Measurements from ENCODE around the gene PBOV1.

Gene PBOV1

DNA sequence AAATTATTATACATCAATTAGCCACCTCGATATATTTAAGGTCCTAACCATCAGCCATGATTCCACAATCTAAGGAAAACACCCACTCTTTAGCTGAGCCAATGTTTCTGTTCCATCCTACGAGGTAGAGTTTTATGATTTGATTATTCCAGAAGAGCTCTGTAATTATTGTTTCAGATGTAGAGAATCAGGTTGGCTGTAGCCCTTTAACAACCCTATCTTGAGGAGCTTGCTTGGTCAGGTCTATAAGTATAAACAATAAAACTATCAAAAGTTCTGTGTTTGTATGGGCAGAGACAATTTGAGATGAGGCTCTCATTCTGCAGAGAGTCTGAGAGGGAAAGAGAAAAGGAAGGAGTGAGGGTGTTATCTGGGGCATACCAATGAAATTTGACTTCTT, at the start of gene PBOV1:
Gene PBOV1 (minus strand): TSS at position 43 of the 400 bp plus-strand sequence. CDS start 96 bp downstream, outside the sequence.
- DNase-seq (ENCODE audit: low read depth, low spot score), result no peak

DNA sequence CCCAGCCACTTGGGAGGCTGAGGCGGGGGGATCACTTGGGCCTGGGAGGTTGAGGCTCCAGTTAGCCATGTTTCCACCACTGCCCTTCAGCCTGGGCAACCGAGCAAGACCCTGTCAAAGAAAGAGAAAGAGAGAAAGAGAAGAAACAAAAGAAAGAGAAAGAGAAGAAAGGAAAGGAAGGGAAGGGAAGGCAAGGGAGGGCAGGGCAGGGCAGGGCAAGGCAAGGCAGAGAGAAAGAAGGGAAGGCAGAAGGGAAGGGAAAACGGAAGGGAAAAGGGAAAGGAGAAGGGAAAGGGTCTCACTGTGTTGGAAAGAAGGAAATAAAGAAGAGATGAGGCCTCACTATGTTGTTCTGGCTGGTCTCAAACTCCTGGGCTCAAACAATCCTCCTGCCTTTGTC, 47.8 kb upstream of the PBOV1 start:
- DNase-seq (ENCODE audit: low read depth, low spot score), result no peak

DNA sequence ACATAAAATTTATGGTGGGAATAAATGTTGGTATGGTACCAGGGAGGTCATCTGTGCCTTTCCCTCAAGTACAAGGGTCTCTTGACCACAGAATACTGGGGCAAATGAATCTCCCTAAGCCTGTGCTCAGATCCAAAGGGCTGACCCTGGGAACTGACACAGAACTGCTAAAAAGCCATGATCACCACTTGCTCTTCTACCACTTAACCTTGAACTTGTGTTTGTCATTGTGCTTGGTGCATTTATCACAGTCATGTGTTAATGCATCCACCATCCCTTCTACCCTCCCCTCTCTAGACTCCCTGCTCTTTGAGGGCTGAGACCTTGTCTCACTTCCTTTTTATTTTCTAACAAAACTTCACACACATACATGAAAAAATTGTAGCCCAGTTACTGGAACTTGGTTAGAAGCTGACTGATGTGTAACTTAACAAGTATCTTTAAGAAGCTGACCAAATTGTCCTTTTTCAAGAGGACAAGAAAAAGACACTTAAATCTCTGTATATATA, 46.1 kb upstream of the PBOV1 start:
- no peak for DNase-seq (ENCODE audit: low read depth, low spot score)

DNA sequence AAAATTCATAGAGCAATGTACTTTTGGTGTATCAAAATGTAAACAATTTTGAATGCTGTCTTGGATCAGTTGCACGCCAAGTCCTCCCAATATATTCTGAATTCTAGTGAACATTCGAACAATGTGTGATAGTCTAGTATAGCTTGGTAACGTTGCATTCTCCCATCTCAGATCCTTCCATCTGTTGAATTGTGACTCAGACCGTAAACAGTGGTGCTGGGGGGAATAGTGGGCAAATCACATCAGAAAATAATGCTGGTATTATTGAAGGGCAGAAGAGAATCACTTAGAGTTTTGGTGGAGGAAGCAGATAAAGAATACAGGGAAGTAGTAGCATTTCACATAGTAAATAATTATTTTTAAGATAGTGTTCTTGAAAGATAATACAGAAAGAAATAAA, 45.7 kb upstream of the PBOV1 start:
- no peak for DNase-seq (ENCODE audit: low read depth, low spot score)

DNA sequence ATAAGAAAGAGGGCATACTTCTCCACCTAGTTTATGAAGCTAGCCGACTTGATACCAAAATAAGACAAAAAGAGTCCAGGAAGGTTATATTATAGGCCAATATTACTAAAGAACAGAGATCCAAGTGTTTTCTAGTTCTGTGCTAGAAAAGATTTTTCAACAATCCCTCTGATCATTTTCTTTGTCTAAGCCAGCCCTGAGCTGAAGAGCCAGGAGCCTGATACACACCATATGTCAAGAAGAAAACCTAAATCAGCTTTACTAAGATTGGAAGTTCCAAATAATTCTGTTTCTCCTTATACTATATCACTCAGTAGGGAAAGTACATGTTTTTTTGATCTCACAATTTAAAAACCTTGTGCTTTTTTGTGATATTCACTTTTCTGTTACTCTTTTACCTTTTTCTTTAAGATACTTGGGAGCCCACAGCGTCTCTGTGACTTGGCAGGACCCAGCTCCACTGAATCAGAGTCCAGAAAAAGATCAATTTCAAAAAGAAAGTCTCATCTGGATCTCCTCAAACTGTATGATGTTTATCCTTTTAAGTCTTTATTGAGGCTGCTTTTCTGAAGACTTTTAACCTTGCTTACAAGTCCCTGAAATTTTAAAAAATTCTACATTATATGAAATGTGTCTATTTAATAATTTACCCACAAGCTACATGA, 43.0 kb upstream of the PBOV1 start:
- DNase-seq (ENCODE audit: low read depth, low spot score), result no peak

DNA sequence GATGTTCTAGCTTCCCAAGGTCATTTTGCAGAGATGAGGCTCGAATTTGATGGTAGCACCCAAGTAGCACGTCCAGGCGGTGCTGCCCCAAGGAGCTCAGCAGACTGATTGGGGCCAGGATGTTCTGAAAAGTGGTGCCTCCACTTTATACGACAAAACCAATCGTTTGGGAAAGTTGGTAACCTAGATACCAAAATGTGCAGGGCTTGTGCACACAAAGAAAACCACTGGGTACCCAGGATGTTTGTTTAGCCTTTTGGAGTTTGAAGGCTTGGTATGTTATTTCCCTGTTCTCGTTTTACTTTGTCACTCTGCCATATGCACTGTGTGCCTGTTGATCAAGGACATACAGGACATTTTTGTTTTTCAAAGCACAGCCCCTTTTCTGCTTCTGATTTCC, 40.7 kb upstream of the PBOV1 start:
- DNase-seq (ENCODE audit: low read depth, low spot score), result no peak

DNA sequence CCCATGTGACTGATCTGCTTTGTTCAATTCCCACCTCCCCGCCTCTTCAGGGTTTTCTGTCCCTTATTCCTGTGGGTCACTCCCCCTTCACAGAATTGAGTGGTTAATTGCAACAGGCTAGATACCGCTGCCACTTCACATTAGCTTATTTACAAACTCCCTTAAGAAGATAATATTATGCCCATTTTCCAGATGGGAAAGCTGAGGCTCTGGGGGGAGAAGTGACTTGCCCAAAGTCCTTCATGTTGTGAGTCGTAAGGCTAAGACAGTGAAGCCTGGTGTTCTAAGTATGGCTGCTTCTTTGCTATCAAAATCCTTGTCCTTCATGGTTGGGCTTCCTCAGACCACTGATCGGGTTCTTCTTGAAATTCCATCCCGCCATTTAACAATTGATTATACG, 39.9 kb upstream of the PBOV1 start:
- no peak for DNase-seq (ENCODE audit: low read depth, low spot score)

DNA sequence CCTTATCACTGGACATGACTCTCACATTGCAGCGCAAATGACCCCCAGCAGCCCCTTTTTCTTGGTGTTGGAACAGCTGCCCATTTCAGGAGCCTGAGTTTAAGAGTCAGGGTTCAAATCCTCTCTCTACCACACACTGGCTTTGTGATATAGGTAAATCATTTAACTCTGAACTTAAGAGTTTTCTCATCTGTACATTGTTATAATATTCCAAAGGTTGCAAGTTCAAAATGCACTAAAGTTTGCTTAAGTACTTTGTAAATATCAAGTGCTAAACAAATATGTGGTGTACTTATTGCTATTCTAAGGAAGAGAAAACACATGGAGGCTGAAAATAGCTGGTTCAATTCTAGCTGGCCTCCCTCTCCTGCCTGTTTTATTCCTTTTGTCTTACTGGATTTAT, 39.3 kb upstream of the PBOV1 start:
- DNase-seq (ENCODE audit: low read depth, low spot score), result no peak

DNA sequence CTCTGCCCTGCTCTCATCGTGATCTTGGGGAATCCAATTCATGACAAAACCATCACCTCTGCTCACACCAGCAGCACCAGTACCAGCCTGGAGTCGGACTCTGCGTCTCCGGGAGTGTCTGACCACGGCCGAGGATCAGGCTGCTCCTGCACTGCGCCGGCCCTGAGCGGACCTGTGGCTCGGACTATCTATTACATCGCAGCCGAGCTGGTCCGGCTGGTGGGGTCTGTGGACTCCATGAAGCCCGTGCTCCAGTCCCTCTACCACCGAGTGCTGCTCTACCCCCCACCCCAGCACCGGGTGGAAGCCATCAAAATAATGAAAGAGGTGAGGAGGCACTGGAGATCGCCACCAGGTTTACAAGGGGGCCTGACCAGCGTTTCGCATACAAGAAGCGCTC, 37.2 kb upstream of the PBOV1 start:
- no peak for DNase-seq (ENCODE audit: low read depth, low spot score)

DNA sequence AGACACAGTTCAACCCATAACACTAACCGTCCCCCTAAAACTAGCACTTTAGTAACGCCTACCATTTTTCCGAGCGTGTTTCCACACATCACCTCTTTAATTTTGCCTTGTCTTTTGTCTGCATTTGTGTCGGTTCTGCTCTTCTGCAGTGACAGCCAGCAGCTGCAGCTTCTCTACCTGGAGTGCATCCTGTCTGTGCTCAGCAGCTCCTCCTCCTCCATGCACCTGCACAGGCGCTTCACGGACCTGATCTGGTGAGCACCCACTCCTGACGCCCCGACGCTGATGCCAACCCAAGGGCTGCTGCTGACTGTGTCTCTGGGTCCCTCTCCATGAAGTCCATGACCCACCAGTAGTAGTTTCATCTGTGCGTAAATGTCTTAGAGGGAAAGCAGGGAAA, 35.4 kb upstream of the PBOV1 start:
- no peak for DNase-seq (ENCODE audit: low read depth, low spot score)

DNA sequence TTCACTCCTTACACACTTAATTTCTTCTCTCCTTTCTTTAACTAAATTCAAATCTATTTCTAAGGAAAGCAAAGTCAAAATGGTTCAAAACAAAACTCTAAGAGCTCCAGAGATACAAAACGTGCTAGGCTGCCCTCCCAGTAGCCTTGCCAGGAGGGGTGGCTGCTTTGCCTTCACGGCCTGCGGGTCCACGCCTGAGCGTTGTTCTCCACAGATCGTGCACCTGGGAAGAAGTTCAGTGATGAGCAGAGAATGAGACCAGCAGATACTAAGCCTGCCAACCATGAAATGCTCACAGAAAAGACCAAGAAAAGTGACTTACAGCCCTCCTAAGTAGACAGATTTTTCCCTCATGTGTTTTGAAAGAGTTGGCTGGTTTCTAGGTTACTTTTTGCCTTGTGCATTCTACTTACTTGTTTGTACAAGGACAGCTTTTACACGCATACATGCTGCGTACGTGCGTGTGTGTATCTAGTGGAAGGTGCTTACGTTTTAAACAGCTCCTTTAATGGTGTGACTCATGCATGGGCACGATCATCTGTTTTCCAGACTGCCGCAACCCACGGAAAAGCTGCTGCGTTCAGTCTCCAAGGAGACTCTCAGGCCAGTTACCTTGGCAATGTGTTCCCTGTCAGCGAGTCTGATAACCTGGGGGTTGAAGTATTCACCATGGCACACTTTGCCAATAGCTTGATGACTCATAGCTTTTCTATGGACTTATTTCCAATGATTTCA, 32.4 kb upstream of the PBOV1 start:
- no peak for DNase-seq (ENCODE audit: low read depth, low spot score)

DNA sequence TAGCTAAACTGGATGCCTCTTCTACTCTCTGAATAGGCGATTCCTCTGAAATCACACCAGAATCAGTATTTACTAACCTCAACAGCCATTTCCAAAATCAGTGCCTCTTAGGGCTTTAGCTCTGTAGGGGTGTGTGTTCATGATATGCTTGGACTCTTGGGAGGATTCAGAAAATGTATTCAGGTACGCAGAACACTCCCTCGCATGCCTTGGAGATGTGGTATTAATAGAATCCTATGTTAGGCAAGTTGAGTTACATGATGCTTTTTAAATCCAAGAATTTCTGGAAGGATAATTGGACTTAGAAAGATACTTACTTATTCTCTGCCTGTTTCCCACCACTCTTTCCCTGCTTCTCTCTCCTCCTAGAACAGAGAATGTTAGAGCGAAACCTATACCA, 31.8 kb upstream of the PBOV1 start:
- DNase-seq (ENCODE audit: low read depth, low spot score), result no peak

DNA sequence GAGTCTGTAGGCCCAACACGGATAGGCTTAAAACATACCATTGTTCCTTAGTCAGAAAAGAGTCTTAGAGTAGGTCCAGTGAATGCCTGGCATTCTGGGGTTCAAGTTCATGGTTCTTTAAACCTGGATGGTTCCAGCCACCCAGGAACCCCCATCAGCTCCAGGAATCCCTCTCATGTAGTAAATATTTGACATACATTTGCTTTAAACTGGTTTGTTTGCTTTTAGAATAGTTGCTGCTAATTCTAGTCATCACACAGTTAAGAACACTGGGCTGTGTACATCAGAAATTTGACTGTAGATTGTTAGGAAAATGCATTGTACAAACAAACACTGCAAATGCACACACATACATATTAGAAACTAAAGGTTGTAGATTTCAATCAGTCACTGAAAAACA, 30.6 kb upstream of the PBOV1 start:
- no peak for DNase-seq (ENCODE audit: low read depth, low spot score)

DNA sequence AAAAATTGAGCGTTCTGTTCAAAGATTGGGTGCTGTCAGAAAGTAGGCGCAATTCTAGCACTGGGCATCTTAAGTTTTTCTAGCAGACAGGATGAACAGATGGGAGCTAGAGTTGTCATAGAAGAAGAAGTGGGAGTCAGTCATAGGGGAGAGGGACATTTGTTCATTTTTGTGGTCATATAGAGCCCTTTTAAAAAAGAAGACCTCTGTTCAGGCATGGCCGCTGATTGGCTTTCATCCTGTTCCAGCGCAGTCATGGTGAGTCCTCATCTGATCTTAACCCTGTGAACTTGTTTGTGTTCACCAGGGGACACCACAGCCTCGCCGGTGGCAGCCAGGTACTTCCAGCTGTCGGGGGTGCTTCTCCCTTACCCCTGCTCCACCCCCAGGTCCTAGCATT, 29.7 kb upstream of the PBOV1 start:
- no peak for DNase-seq (ENCODE audit: low read depth, low spot score)

DNA sequence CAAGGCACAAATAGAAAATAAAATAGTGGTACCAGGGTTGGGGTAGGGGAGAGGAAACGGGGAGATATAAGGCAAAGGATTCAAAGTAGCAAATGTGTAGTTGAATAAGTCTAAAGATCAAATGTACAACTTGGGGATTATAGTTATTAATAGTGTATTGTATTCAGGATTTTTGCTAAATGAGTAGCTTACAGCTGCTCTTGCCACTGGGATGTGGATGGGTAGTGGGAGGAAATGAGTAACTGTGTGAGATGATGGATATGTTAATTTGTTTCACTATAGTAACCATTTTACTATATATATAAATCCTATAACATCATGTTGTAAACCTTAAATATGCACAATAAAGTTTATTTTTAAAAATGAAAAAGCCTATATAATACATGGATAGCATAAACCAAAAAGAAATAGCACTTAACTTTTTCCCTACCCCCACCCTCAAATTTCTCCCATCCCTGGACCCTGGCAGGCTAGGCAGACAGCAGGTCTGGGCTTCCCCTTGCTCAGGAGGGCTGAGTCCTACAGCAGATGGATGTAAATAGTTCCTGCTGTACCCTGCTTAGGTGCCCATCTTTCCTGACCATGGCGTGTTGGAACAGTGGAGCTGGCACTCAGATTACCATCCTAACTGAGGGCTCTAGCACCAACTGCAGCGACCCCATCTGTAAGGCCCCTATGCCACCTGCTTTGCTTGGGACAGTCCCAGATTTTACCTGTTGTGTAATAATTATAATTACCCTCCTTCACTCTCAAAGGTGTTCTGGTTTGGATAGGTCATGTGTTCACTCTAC, 28.6 kb upstream of the PBOV1 start:
- no peak for DNase-seq (ENCODE audit: low read depth, low spot score)

DNA sequence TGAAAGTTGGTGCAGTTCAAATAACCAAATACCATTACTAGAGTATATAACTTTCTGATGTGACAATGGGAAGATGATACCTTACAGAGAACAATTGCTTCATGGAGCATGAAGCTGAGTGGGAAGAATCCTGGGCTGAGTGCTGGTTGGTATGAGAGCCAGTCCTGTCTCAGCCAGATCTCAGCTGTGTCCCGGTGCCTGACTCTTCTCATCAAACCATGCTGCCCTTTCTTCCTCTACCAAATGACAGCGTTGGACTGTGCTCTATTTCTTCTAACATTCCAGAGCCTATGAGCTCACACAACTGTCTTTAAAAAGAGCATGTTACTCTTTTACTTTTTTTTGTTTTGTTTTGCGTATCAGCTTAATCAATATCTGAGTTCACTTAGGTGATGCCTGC, 27.5 kb upstream of the PBOV1 start:
- no peak for DNase-seq (ENCODE audit: low read depth, low spot score)

DNA sequence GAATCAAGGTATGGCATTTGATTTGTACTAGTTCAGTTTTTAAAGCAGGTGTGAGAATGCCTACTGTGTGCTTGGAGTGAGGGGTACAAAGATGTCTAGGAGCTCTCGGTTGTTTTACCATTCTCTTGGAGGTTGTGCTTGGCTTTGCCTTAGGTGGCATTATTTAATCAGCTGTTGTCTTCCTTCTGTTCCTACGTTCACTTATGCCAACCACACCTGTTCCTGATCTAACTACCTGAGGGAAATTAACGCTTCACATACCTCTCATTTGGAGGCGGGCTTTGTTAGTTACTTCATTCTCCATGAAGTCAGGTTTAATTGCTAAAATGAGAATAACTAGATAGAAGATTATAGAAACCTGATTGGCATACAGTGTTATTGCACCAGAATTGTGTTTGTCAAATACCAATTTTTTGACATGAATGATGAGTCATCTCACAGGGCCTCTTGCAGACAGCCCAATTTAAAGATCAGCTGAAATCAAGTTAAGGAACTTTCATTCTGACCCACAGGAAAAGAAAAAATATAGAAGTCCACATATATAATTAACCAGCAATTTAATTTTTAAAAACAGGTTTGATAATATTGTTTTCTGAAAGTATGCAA, 24.8 kb upstream of the PBOV1 start:
- DNase-seq (ENCODE audit: low read depth, low spot score), result no peak

DNA sequence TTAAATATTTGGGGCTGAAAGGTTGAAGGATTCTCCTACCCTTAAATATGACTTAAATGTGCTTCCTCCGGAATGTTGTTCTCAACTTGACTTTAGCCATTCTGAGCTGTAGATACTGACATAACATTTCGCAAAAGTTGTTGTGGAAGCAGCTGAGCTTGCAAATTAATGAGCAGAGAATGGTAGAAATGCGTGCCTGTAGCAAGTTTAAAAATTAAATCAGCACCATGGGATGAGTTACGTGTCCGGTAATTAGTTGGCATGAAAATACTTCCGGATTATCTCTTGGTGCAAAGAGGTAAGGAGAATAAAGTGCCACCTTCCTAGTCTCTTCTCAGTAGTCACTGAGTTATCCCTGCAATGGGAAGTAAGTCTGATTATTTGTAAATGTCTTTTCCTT, 23.6 kb upstream of the PBOV1 start:
- no peak for DNase-seq (ENCODE audit: low read depth, low spot score)

DNA sequence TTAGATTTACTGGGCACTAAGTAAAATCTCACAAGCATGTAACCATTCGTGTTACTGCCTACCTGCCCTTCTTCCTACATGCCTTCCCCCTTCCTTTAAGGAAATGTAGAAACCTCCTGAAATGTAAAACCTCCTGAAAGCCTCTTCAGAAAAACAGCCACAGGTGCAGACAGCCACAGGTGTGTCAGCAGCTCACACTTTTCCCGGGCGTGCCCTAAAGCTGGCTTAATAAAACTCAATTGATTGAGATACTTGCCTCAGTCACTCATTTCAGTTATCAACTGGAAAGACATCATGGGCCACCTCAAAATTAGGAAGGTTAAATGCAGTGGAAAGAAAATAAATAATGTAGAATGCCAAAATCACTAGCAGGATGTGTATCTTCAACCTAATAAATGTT, 23.1 kb upstream of the PBOV1 start:
- no peak for DNase-seq (ENCODE audit: low read depth, low spot score)

DNA sequence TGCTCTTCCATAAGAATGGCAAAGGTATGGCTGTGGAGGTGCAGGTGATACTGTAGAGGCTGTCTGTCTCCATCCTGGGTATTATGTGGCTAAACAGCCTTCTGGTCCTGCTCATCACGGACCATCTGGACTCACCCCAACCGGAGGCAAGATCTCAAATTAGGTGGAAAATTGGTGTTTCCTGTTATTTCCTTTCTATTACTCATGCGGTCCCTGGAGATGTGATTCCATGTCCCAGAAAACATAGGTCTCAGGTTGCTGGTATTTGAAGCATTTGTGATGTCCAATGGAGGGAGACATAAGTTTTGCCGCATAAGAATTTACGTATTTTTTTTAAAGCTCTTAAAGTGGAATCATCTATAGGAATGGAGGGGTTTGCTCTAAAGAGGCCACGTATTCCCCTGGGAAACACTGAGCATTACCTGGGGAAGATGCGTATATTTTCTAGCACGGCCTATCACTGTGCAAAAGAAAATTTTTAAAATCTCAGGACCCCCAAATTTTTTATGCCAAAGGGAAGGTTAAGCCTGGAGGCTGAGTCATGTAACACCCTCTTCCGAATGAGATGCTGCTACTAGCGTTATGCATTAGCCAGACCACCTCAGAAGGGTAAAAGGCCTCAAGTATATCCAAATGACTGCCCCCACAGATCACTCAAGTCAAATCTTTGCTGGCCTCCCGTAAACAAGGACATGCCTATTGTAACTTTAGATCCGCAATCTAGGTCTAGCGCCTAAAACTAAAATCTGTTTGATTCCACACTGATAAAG, 22.4 kb upstream of the PBOV1 start:
- no peak for DNase-seq (ENCODE audit: low read depth, low spot score)

DNA sequence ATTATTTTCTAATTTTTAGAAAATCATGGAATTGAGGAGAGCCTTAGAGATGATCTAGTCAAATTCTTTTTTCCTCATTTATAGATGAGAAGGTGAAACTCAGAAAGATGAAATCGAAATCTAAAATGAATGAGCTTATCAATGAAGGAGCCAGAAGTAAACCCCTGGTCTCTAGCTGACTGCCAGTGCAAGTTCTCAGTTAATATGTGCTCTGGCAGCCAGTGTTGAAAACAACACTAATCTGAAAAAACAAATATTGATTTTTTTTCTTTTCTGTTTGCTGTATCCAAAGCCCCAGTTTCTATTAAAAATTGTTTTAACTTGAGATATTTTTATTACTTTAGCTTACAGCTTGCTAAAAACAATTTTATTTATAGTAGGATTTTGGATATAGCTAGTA, 21.5 kb upstream of the PBOV1 start:
- DNase-seq (ENCODE audit: low read depth, low spot score), result no peak

All from ELF-1 (cell line).